HEK293 (cell line): ENCODE data around the gene SERTAD4.

ENCODE experiments used
- FEZF1 ChIP-seq: fragments of 450-650 bp; formaldehyde crosslinking; IDR thresholded peaks from 2 replicates; pipeline ENCODE4 v1.5.1; 2016; ENCODE audit warnings: missing biosample characterization, missing genetic modification characterization
- HOXA7 ChIP-seq: sonication (generic); formaldehyde crosslinking; IDR thresholded peaks from 2 replicates; pipeline ENCODE4 v1.8.1; 2022; ENCODE audit warnings: missing genetic modification reagents, borderline replicate concordance
- KLF8 ChIP-seq: fragments of 450-650 bp; formaldehyde crosslinking; IDR thresholded peaks from 2 replicates; pipeline ENCODE4 v1.5.1; 2016; ENCODE audit warnings: missing biosample characterization, missing genetic modification characterization
- MEIS1 ChIP-seq: sonication (generic); formaldehyde crosslinking; IDR thresholded peaks from 2 replicates; pipeline ENCODE4 v1.8.1; 2022; ENCODE audit warnings: missing genetic modification reagents, mild to moderate bottlenecking, borderline replicate concordance
- RBAK ChIP-seq: fragments of 450-650 bp; formaldehyde crosslinking; IDR thresholded peaks from 2 replicates; pipeline ENCODE4 v1.5.1; 2016; ENCODE audit warnings: missing biosample characterization, missing genetic modification characterization
- SP2 ChIP-seq: fragments of 450-650 bp; formaldehyde crosslinking; IDR thresholded peaks from 2 replicates; pipeline ENCODE4 v1.5.1; 2016; ENCODE audit warnings: missing biosample characterization, missing genetic modification characterization
- TCF7L2 ChIP-seq: IDR thresholded peaks from 2 replicates; pipeline ENCODE4 v1.6.1; 2011; ENCODE audit warnings: low read depth, mild to moderate bottlenecking, inconsistent platforms, low read length, moderate library complexity, borderline replicate concordance
- TRIM28 ChIP-seq: IDR thresholded peaks from 2 replicates; pipeline ENCODE4 v1.6.1; 2011; ENCODE audit warnings: low read length, control low read depth, borderline replicate concordance
- WT1 ChIP-seq: fragments of 450-650 bp; formaldehyde crosslinking; IDR thresholded peaks from 2 replicates; pipeline ENCODE4 v1.5.1; 2016; ENCODE audit warnings: missing biosample characterization, missing genetic modification characterization
- ZBTB10 ChIP-seq: fragments of 450-650 bp; formaldehyde crosslinking; IDR thresholded peaks from 2 replicates; pipeline ENCODE4 v1.5.1; 2016; ENCODE audit warnings: missing biosample characterization, missing genetic modification characterization
- ZBTB7A ChIP-seq: fragments of 450-650 bp; formaldehyde crosslinking; IDR thresholded peaks from 2 replicates; pipeline ENCODE4 v1.5.1; 2016; ENCODE audit warnings: low read depth, missing biosample characterization, missing genetic modification characterization
- ZBTB8A ChIP-seq: fragments of 450-650 bp; formaldehyde crosslinking; IDR thresholded peaks from 2 replicates; pipeline ENCODE4 v1.5.1; 2016; ENCODE audit warnings: missing biosample characterization, missing genetic modification characterization
- ZFP37 ChIP-seq: fragments of 450-650 bp; formaldehyde crosslinking; IDR thresholded peaks from 2 replicates; pipeline ENCODE4 v1.5.1; 2016; ENCODE audit warnings: missing biosample characterization, missing genetic modification characterization
- ZFP41 ChIP-seq: fragments of 450-650 bp; formaldehyde crosslinking; IDR thresholded peaks from 2 replicates; pipeline ENCODE4 v1.5.1; 2016; ENCODE audit warnings: missing biosample characterization, missing genetic modification characterization, borderline replicate concordance
- ZIC2 ChIP-seq: fragments of 450-650 bp; formaldehyde crosslinking; IDR thresholded peaks from 2 replicates; pipeline ENCODE4 v1.5.1; 2016; ENCODE audit warnings: missing biosample characterization, missing genetic modification characterization
- ZNF10 ChIP-seq: fragments of 450-650 bp; formaldehyde crosslinking; IDR thresholded peaks from 2 replicates; pipeline ENCODE4 v1.5.1; 2017; ENCODE audit warnings: missing biosample characterization, missing genetic modification characterization
- ZNF132 ChIP-seq: fragments of 450-650 bp; formaldehyde crosslinking; IDR thresholded peaks from 2 replicates; pipeline ENCODE4 v1.5.1; 2017; ENCODE audit warnings: missing biosample characterization, missing genetic modification characterization, borderline replicate concordance
- ZNF146 ChIP-seq: fragments of 450-650 bp; formaldehyde crosslinking; IDR thresholded peaks from 2 replicates; pipeline ENCODE4 v1.5.1; 2016; ENCODE audit warnings: missing biosample characterization, missing genetic modification characterization
- ZNF175 ChIP-seq: fragments of 450-650 bp; formaldehyde crosslinking; IDR thresholded peaks from 2 replicates; pipeline ENCODE4 v1.5.1; 2016; ENCODE audit warnings: missing biosample characterization, missing genetic modification characterization
- ZNF202 ChIP-seq: fragments of 450-650 bp; formaldehyde crosslinking; IDR thresholded peaks from 2 replicates; pipeline ENCODE4 v1.5.1; 2016; ENCODE audit warnings: missing biosample characterization, missing genetic modification characterization, borderline replicate concordance
- ZNF274 ChIP-seq, 2 experiments: fragments of 200-500 bp in 1 of 2; fragments of 450-650 bp in 1 of 2; sonication (Bioruptor generic) in 1 of 2; formaldehyde crosslinking in 1 of 2; IDR thresholded peaks; 2 replicates each; pipeline versions ENCODE4 v1.5.1 to v1.6.1; 2014 to 2016; ENCODE audit warnings: borderline replicate concordance in 1 of 2, inconsistent platforms in 1 of 2, low read length in 1 of 2, missing biosample characterization in 1 of 2, missing genetic modification characterization in 1 of 2
- ZNF324 ChIP-seq: fragments of 450-650 bp; formaldehyde crosslinking; IDR thresholded peaks from 2 replicates; pipeline ENCODE4 v1.5.1; 2016; ENCODE audit warnings: missing biosample characterization, missing genetic modification characterization
- ZNF350 ChIP-seq: fragments of 450-650 bp; formaldehyde crosslinking; IDR thresholded peaks from 2 replicates; pipeline ENCODE4 v1.5.0; 2017; ENCODE audit warnings: missing biosample characterization, mild to moderate bottlenecking, missing genetic modification characterization
- ZNF354C ChIP-seq: fragments of 450-650 bp; formaldehyde crosslinking; IDR thresholded peaks from 2 replicates; pipeline ENCODE4 v1.5.1; 2016; ENCODE audit warnings: missing biosample characterization, missing genetic modification characterization, low read depth, borderline replicate concordance
- ZNF37A ChIP-seq: fragments of 450-650 bp; IDR thresholded peaks from 2 replicates; pipeline ENCODE4 v1.5.1; 2018; ENCODE audit warnings: missing biosample characterization, missing genetic modification characterization
- ZNF555 ChIP-seq: fragments of 450-650 bp; formaldehyde crosslinking; conservative IDR thresholded peaks from 2 replicates; pipeline ENCODE4 v1.5.1; 2017; ENCODE audit warnings: missing biosample characterization, mild to moderate bottlenecking, missing genetic modification characterization, inconsistent platforms
- ZNF654 ChIP-seq: fragments of 450-650 bp; formaldehyde crosslinking; IDR thresholded peaks from 2 replicates; pipeline ENCODE4 v1.5.1; 2016; ENCODE audit warnings: low read depth, missing biosample characterization, missing genetic modification characterization
- ZNF677 ChIP-seq: fragments of 450-650 bp; IDR thresholded peaks from 2 replicates; pipeline ENCODE4 v1.5.0; 2018; ENCODE audit warnings: missing biosample characterization, mild to moderate bottlenecking, missing genetic modification characterization, moderate library complexity
- ZNF792 ChIP-seq: fragments of 450-650 bp; formaldehyde crosslinking; IDR thresholded peaks from 2 replicates; pipeline ENCODE4 v1.5.1; 2016; ENCODE audit warnings: missing biosample characterization, missing genetic modification characterization
- ZSCAN16 ChIP-seq: fragments of 450-650 bp; formaldehyde crosslinking; IDR thresholded peaks from 2 replicates; pipeline ENCODE4 v1.5.1; 2016; ENCODE audit warnings: missing biosample characterization, missing genetic modification characterization
- ZSCAN23 ChIP-seq: fragments of 450-650 bp; formaldehyde crosslinking; IDR thresholded peaks from 2 replicates; pipeline ENCODE4 v1.5.1; 2016; ENCODE audit warnings: missing biosample characterization, missing genetic modification characterization
- ZSCAN4 ChIP-seq: fragments of 450-650 bp; formaldehyde crosslinking; IDR thresholded peaks from 2 replicates; pipeline ENCODE4 v1.5.1; 2017; ENCODE audit warnings: missing biosample characterization, missing genetic modification characterization
- ZXDB ChIP-seq: fragments of 450-650 bp; formaldehyde crosslinking; IDR thresholded peaks from 2 replicates; pipeline ENCODE4 v1.5.1; 2016; ENCODE audit warnings: missing biosample characterization, missing genetic modification characterization
- TF ChIP-seq, protein P1 (sequence below): fragments of 450-650 bp; formaldehyde crosslinking; IDR thresholded peaks from 2 replicates; pipeline ENCODE4 v1.5.1; 2017; ENCODE audit warnings: missing biosample characterization, missing genetic modification characterization
- TF ChIP-seq, protein P2 (sequence below): fragments of 450-650 bp; formaldehyde crosslinking; IDR thresholded peaks from 2 replicates; pipeline ENCODE4 v1.5.1; 2016; ENCODE audit warnings: missing biosample characterization, missing genetic modification characterization, low read depth

The SERTAD4 gene

DNA sequence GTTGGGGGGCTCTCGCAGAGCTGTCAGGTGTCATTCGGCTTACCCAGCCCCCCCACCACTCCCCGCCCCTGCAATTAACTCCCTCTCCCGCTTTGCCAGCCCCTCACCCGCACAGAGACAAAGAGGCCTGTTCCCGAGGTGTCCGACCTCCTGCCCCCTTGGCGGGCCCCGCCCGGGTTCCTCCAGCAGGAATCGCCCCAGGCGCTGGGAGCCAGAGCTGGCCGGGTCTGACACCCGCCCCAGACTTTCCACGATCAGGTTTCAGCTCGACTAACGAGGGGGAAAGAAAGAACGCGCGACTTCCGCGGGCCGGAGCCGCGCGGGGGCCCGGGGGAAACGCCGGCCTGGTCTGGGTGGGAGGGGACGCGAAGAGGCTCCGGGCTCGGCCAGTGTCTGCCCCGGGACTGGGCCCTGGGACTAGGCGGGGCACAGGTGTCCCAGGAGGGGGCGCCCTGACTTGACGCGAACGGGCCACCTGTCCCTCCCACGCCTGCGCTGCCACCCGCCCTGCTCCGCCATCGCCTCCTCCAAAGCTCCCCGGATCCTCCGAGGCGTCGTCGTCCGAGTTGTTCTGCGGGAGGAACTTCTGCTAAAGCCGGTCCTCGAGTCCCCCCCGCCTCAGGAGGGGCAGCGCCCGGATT lies 59.8 kb downstream of the SERTAD4 start (continued):
- TF ChIP-seq ZSCAN4 (tag by site-specific recombination) (no peak), ZSCAN23 (0 out of 2 replicates have a peak, but pooled peaks have one; percentile 40), WT1 (tag by site-specific recombination) (0 out of 2 replicates have a peak, but pooled peaks have one; percentile 36), ZBTB7A (tag by site-specific recombination) (no peak), ZNF175 (tag by site-specific recombination) (no peak), ZSCAN16 (no peak), ZNF37A (tag by site-specific recombination) (no peak), MEIS1 (CRISPR knock-in tag) (no peak), ZNF146 (no peak), RBAK (tag by site-specific recombination) (no peak), ZFP37 (tag by site-specific recombination) (no peak; the same call in 1 of the 2 replicates), ZNF202 (tag by site-specific recombination) (no peak), ZNF350 (no peak), ZBTB10 (tag by site-specific recombination) (peak; percentile 61), ZIC2 (tag by site-specific recombination) (peak; percentile 92), FEZF1 (tag by site-specific recombination) (no peak; the same call in 1 of the 2 replicates), TCF7L2 (no peak), ZNF10 (tag by site-specific recombination) (no peak), ZXDB (tag by site-specific recombination) (peak; percentile 82), ZBTB8A (tag by site-specific recombination) (peak; percentile 93), ZNF324 (no peak), KLF8 (peak; percentile 38; the same call in 1 of the 2 replicates), ZNF654 (tag by site-specific recombination) (no peak), HOXA7 (CRISPR knock-in tag) (no peak), TRIM28 (no peak), ZNF354C (tag by site-specific recombination) (no peak), ZNF555 (tag by site-specific recombination) (no peak), ZNF792 (tag by site-specific recombination) (no peak), ZNF274 (IDR thresholded peaks at IDR 0.05; ENCODE audit: low read length) (no peak), ZNF274 (tag by site-specific recombination; IDR thresholded peaks at IDR 0.05; ENCODE audit: borderline replicate concordance) (no peak), ZNF132 (tag by site-specific recombination) (no peak), ZNF677 (tag by site-specific recombination) (no peak), ZFP41 (tag by site-specific recombination) (no peak), SP2 (tag by site-specific recombination) (peak; percentile 81)
- TF ChIP-seq, protein P1, sequence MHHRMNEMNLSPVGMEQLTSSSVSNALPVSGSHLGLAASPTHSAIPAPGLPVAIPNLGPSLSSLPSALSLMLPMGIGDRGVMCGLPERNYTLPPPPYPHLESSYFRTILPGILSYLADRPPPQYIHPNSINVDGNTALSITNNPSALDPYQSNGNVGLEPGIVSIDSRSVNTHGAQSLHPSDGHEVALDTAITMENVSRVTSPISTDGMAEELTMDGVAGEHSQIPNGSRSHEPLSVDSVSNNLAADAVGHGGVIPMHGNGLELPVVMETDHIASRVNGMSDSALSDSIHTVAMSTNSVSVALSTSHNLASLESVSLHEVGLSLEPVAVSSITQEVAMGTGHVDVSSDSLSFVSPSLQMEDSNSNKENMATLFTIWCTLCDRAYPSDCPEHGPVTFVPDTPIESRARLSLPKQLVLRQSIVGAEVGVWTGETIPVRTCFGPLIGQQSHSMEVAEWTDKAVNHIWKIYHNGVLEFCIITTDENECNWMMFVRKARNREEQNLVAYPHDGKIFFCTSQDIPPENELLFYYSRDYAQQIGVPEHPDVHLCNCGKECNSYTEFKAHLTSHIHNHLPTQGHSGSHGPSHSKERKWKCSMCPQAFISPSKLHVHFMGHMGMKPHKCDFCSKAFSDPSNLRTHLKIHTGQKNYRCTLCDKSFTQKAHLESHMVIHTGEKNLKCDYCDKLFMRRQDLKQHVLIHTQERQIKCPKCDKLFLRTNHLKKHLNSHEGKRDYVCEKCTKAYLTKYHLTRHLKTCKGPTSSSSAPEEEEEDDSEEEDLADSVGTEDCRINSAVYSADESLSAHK (tag by site-specific recombination), result no peak
- TF ChIP-seq, protein P2, sequence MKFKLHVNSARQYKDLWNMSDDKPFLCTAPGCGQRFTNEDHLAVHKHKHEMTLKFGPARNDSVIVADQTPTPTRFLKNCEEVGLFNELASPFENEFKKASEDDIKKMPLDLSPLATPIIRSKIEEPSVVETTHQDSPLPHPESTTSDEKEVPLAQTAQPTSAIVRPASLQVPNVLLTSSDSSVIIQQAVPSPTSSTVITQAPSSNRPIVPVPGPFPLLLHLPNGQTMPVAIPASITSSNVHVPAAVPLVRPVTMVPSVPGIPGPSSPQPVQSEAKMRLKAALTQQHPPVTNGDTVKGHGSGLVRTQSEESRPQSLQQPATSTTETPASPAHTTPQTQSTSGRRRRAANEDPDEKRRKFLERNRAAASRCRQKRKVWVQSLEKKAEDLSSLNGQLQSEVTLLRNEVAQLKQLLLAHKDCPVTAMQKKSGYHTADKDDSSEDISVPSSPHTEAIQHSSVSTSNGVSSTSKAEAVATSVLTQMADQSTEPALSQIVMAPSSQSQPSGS (tag by site-specific recombination), result no peak
